Loucy (cell line): Measurements from ENCODE around the gene IGSF8.

Experiments used
- H2AFZ ChIP-seq: fragments of 200-600 bp; sonication (generic); 2 replicates; pipeline ENCODE4 v1.6.0; 2016; ENCODE audit warnings: antibody characterized with exemption, mild to moderate bottlenecking, low read length, moderate library complexity
- H3F3A ChIP-seq: fragments of 200-600 bp; 2 replicates; pipeline ENCODE4 v1.6.0; 2016; ENCODE audit warnings: antibody characterized with exemption, low read depth, mild to moderate bottlenecking
- H3K27me3 ChIP-seq: fragments of 200-600 bp; sonication (generic); 2 replicates; pipeline ENCODE4 v1.6.1; 2014; ENCODE audit warnings: low read length, mild to moderate bottlenecking; ENCODE audit not compliant: insufficient read depth, poor library complexity, severe bottlenecking
- H3K36me3 ChIP-seq: fragments of 200-600 bp; sonication (generic); 2 replicates; pipeline ENCODE4 v1.6.1; 2016; ENCODE audit warnings: low read length; ENCODE audit not compliant: insufficient read depth
- H3K4me1 ChIP-seq: fragments of 200-600 bp; sonication (generic); 2 replicates; pipeline ENCODE4 v1.5.1; 2014; ENCODE audit warnings: low read length, mild to moderate bottlenecking; ENCODE audit not compliant: insufficient read depth, poor library complexity, severe bottlenecking
- H3K4me2 ChIP-seq: fragments of 200-600 bp; sonication (generic); 2 replicates; pipeline ENCODE4 v1.6.0; 2014; ENCODE audit warnings: antibody characterized with exemption, low read length, low read depth, mild to moderate bottlenecking; ENCODE audit not compliant: poor library complexity, severe bottlenecking
- H3K4me3 ChIP-seq: fragments of 200-600 bp; sonication (generic); 2 replicates; pipeline ENCODE4 v1.5.1; 2014; ENCODE audit warnings: low read length, mild to moderate bottlenecking, mixed read lengths; ENCODE audit not compliant: poor library complexity, severe bottlenecking
- H3K79me2 ChIP-seq: fragments of 200-600 bp; sonication (generic); 2 replicates; pipeline ENCODE4 v1.6.1; 2014; ENCODE audit warnings: low read length; ENCODE audit not compliant: insufficient read depth
- H3K9ac ChIP-seq: fragments of 200-600 bp; sonication (generic); 2 replicates; pipeline ENCODE4 v1.6.0; 2014; ENCODE audit warnings: mild to moderate bottlenecking, low read depth, low read length, moderate library complexity; ENCODE audit not compliant: poor library complexity, severe bottlenecking
- H3K9me2 ChIP-seq: fragments of 200-600 bp; sonication (generic); replicated peaks from 2 replicates; pipeline ENCODE4 v1.6.1; 2016; ENCODE audit warnings: low read depth, low read length, mixed read lengths
- H3K9me3 ChIP-seq: fragments of 200-600 bp; sonication (generic); 2 replicates; pipeline ENCODE4 v1.6.1; 2014; ENCODE audit warnings: mild to moderate bottlenecking, antibody characterized with exemption, low read length, low read depth; ENCODE audit not compliant: insufficient read depth
- H4K20me1 ChIP-seq: fragments of 200-600 bp; sonication (generic); 2 replicates; pipeline ENCODE4 v1.6.0; 2014; ENCODE audit warnings: antibody characterized with exemption, low read length, mild to moderate bottlenecking; ENCODE audit not compliant: insufficient read depth, poor library complexity, severe bottlenecking
- CTCF ChIP-seq: fragments of 200-600 bp; sonication (generic); conservative IDR thresholded peaks from 2 replicates; pipeline ENCODE4 v1.5.1; 2014; ENCODE audit warnings: mild to moderate bottlenecking, antibody characterized with exemption, low read length
- EZH2phosphoT487 ChIP-seq: fragments of 200-600 bp; IDR thresholded peaks from 2 replicates; pipeline ENCODE4 v1.6.1; 2018; ENCODE audit warnings: antibody characterized with exemption, mild to moderate bottlenecking, moderate library complexity, borderline replicate concordance

The IGSF8 gene

GRCh38 chr1:160121388-160121787 is 23.0 kb upstream of the IGSF8 start:
- Histone ChIP-seq H3K9ac (no peak overlapping the region), H3F3A (no peaks in the 10 kb centered on the region), H3K27me3 (no peaks in the 10 kb centered on the region), H3K4me1 (no peaks in the 10 kb centered on the region), H4K20me1 (no peaks in the 10 kb centered on the region), H3K79me2 (no peaks in the 10 kb centered on the region), H2AFZ (no peak overlapping the region), H3K4me2 (no peak overlapping the region), H3K9me3 (no peaks in the 10 kb centered on the region), H3K4me3 (no peak overlapping the region), H3K9me2 (no peaks in the 10 kb centered on the region), H3K36me3 (no peaks in the 10 kb centered on the region)
- no peak for TF ChIP-seq CTCF
- TF ChIP-seq EZH2phosphoT487, result no peak

GRCh38 chr1:160120797-160121196 is 22.4 kb upstream of the IGSF8 start:
- Histone ChIP-seq H3K9me2 (no peaks in the 10 kb centered on the region), H3K27me3 (no peaks in the 10 kb centered on the region), H3K4me1 (no peaks in the 10 kb centered on the region), H3K4me3 (no peak overlapping the region), H2AFZ (no peak overlapping the region), H3F3A (no peaks in the 10 kb centered on the region), H3K9me3 (no peaks in the 10 kb centered on the region), H3K36me3 (no peaks in the 10 kb centered on the region), H4K20me1 (no peaks in the 10 kb centered on the region), H3K9ac (no peak overlapping the region), H3K4me2 (no peak overlapping the region), H3K79me2 (no peaks in the 10 kb centered on the region)
- no peak for TF ChIP-seq CTCF
- no peak for TF ChIP-seq EZH2phosphoT487

GRCh38 chr1:160118928-160119327 is 20.5 kb upstream of the IGSF8 start:
- no peak overlapping the region for H2AFZ ChIP-seq
- H3K27me3 ChIP-seq, result no peaks in the 10 kb centered on the region
- no peaks in the 10 kb centered on the region for H3K36me3 ChIP-seq

More at GRCh38 chr1:160118928-160119327, 20.5 kb upstream of the IGSF8 start:
- no peaks in the 10 kb centered on the region for H3K9me2 ChIP-seq
- no peaks in the 10 kb centered on the region for H3K9me3 ChIP-seq
- H3K4me1 ChIP-seq, result no peaks in the 10 kb centered on the region
- no peaks in the 10 kb centered on the region for H4K20me1 ChIP-seq
- no peaks in the 10 kb centered on the region for H3K79me2 ChIP-seq
- no peaks in the 10 kb centered on the region for H3F3A ChIP-seq
- H3K9ac ChIP-seq, result no peak overlapping the region
- TF ChIP-seq EZH2phosphoT487 (no peak), CTCF (no peak)
- H3K4me2 ChIP-seq, result no peak overlapping the region
- no peak overlapping the region for H3K4me3 ChIP-seq
